ENCODE data around the gene RAPGEF2.

GRCh38 chr4:159197885-159198269 lies 95.0 kb downstream of the RAPGEF2 start:
- TF ChIP-seq, protein P1, sequence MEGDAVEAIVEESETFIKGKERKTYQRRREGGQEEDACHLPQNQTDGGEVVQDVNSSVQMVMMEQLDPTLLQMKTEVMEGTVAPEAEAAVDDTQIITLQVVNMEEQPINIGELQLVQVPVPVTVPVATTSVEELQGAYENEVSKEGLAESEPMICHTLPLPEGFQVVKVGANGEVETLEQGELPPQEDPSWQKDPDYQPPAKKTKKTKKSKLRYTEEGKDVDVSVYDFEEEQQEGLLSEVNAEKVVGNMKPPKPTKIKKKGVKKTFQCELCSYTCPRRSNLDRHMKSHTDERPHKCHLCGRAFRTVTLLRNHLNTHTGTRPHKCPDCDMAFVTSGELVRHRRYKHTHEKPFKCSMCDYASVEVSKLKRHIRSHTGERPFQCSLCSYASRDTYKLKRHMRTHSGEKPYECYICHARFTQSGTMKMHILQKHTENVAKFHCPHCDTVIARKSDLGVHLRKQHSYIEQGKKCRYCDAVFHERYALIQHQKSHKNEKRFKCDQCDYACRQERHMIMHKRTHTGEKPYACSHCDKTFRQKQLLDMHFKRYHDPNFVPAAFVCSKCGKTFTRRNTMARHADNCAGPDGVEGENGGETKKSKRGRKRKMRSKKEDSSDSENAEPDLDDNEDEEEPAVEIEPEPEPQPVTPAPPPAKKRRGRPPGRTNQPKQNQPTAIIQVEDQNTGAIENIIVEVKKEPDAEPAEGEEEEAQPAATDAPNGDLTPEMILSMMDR (optimal IDR thresholded peaks at IDR 0.05 in 1 of 3, IDR thresholded peaks at IDR 0.05 in 1 of 3, conservative IDR thresholded peaks at IDR 0.05 in 1 of 3; ENCODE audit: extremely low read depth in 1 of 3, insufficient read depth in 2 of 3, low read length in 3 of 3): no peak
- no peak for TF ChIP-seq EZH2 (IDR thresholded peaks at IDR 0.05; ENCODE audit: low read length)

Measured in keratinocyte (primary cell).